ENCODE results near the gene GUCA1A.
"Not testable (repeated sequence)": the region's sequence is repeated elsewhere in the genome, so short reads cannot be mapped to it uniquely, and the experiment has no call there.

Gene GUCA1A

GRCh38 chr6:42162812-42163211 is 10.4 kb upstream of the GUCA1A start:
- Histone ChIP-seq H3K4me1 (ENCODE audit: control insufficient read depth in 1 of 2, insufficient read depth in 2 of 2, low read length in 2 of 2) (peaks cover 0 to 5% of the 10 kb centered on the region in 2 donors), H3K27me3 (ENCODE audit: low read depth, low read length) (no peaks in the 10 kb centered on the region), H3K36me3 (ENCODE audit: control insufficient read depth in 1 of 2, insufficient read depth in 2 of 2, low read length in 2 of 2) (no peaks in the 10 kb centered on the region), H3K9me3 (ENCODE audit: control insufficient read depth in 1 of 2, low read length in 2 of 2) (no peaks in the 10 kb centered on the region), H3K27ac (ENCODE audit: low read length) (no peak overlapping the region), H3K4me3 (ENCODE audit: low read depth in 1 of 2, low read length in 2 of 2) (no peak overlapping the region)

GRCh38 chr6:42163981-42164380 is 9.2 kb upstream of the GUCA1A start:
- Histone ChIP-seq H3K27ac (ENCODE audit: low read length) (no peak overlapping the region), H3K4me1 (ENCODE audit: control insufficient read depth in 1 of 2, insufficient read depth in 2 of 2, low read length in 2 of 2) (no peaks in the 10 kb centered on the region)

GRCh38 chr6:42165016-42165415 is 8.1 kb upstream of the GUCA1A start:
- Histone ChIP-seq H3K4me1 (ENCODE audit: control insufficient read depth in 1 of 2, insufficient read depth in 2 of 2, low read length in 2 of 2) (no peaks in the 10 kb centered on the region), H3K9me3 (ENCODE audit: control insufficient read depth in 1 of 2, low read length in 2 of 2) (no peaks in the 10 kb centered on the region), H3K27ac (ENCODE audit: low read length) (no peak overlapping the region), H3K4me3 (ENCODE audit: low read depth in 1 of 2, low read length in 2 of 2) (no peak overlapping the region), H3K36me3 (ENCODE audit: control insufficient read depth in 1 of 2, insufficient read depth in 2 of 2, low read length in 2 of 2) (no peaks in the 10 kb centered on the region), H3K27me3 (ENCODE audit: low read depth, low read length) (no peaks in the 10 kb centered on the region)

More at GRCh38 chr6:42163981-42164380, 9.2 kb upstream of the GUCA1A start:
- Histone ChIP-seq H3K36me3 (ENCODE audit: control insufficient read depth in 1 of 2, insufficient read depth in 2 of 2, low read length in 2 of 2) (no peaks in the 10 kb centered on the region), H3K4me3 (ENCODE audit: low read depth in 1 of 2, low read length in 2 of 2) (no peak overlapping the region), H3K9me3 (ENCODE audit: control insufficient read depth in 1 of 2, low read length in 2 of 2) (no peaks in the 10 kb centered on the region), H3K27me3 (ENCODE audit: low read depth, low read length) (no peaks in the 10 kb centered on the region)

- Histone ChIP-seq H3K4me1 (ENCODE audit: control insufficient read depth in 1 of 2, insufficient read depth in 2 of 2, low read length in 2 of 2) (no peaks in the 10 kb centered on the region), H3K27ac (ENCODE audit: low read length) (no peak overlapping the region), H3K4me3 (ENCODE audit: low read depth in 1 of 2, low read length in 2 of 2) (no peak overlapping the region), H3K9me3 (ENCODE audit: control insufficient read depth in 1 of 2, low read length in 2 of 2) (no peaks in the 10 kb centered on the region), H3K27me3 (ENCODE audit: low read depth, low read length) (no peaks in the 10 kb centered on the region), H3K36me3 (ENCODE audit: control insufficient read depth in 1 of 2, insufficient read depth in 2 of 2, low read length in 2 of 2) (no peaks in the 10 kb centered on the region)
Measured at GRCh38 chr6:42166444-42167141, 6.6 kb upstream of the GUCA1A start.

- H3K4me3 ChIP-seq (ENCODE audit: low read depth in 1 of 2, low read length in 2 of 2): no peak overlapping the region
- no peaks in the 10 kb centered on the region for H3K4me1 ChIP-seq (ENCODE audit: control insufficient read depth in 1 of 2, insufficient read depth in 2 of 2, low read length in 2 of 2)
- no peaks in the 10 kb centered on the region for H3K36me3 ChIP-seq (ENCODE audit: control insufficient read depth in 1 of 2, insufficient read depth in 2 of 2, low read length in 2 of 2)
- H3K27me3 ChIP-seq (ENCODE audit: low read depth, low read length): no peaks in the 10 kb centered on the region
- H3K27ac ChIP-seq (ENCODE audit: low read length): no peak overlapping the region
- H3K9me3 ChIP-seq (ENCODE audit: control insufficient read depth in 1 of 2, low read length in 2 of 2): no peaks in the 10 kb centered on the region
Measured at GRCh38 chr6:42168650-42169049, 4.5 kb upstream of the GUCA1A start.

GRCh38 chr6:42169780-42170179 is 3.4 kb upstream of the GUCA1A start:
- H3K27ac ChIP-seq (ENCODE audit: low read length); H3K27me3 ChIP-seq (ENCODE audit: low read depth, low read length); H3K4me1 ChIP-seq (ENCODE audit: control insufficient read depth in 1 of 2, insufficient read depth in 2 of 2, low read length in 2 of 2); H3K4me3 ChIP-seq (ENCODE audit: low read depth in 1 of 2, low read length in 2 of 2); H3K36me3 ChIP-seq (ENCODE audit: control insufficient read depth in 1 of 2, insufficient read depth in 2 of 2, low read length in 2 of 2); H3K9me3 ChIP-seq (ENCODE audit: control insufficient read depth in 1 of 2, low read length in 2 of 2): not testable (repeated sequence)

- Histone ChIP-seq H3K4me1 (ENCODE audit: control insufficient read depth in 1 of 2, insufficient read depth in 2 of 2, low read length in 2 of 2) (no peaks in the 10 kb centered on the region), H3K9me3 (ENCODE audit: control insufficient read depth in 1 of 2, low read length in 2 of 2) (no peaks in the 10 kb centered on the region), H3K27ac (ENCODE audit: low read length) (no peak overlapping the region)
Measured at GRCh38 chr6:42171813-42172581, 1.2 kb upstream of the GUCA1A start.

GRCh38 chr6:42175860-42176259 is 2.7 kb downstream of the GUCA1A start:
- Histone ChIP-seq H3K36me3 (ENCODE audit: control insufficient read depth in 1 of 2, insufficient read depth in 2 of 2, low read length in 2 of 2) (no peaks in the 10 kb centered on the region), H3K27me3 (ENCODE audit: low read depth, low read length) (no peaks in the 10 kb centered on the region), H3K4me3 (ENCODE audit: low read depth in 1 of 2, low read length in 2 of 2) (no peak overlapping the region), H3K9me3 (ENCODE audit: control insufficient read depth in 1 of 2, low read length in 2 of 2) (no peaks in the 10 kb centered on the region), H3K27ac (ENCODE audit: low read length) (no peak overlapping the region), H3K4me1 (ENCODE audit: control insufficient read depth in 1 of 2, insufficient read depth in 2 of 2, low read length in 2 of 2) (peaks cover 0 to 6% of the 10 kb centered on the region in 2 donors)

More at GRCh38 chr6:42171813-42172581, 1.2 kb upstream of the GUCA1A start:
- H3K27me3 ChIP-seq (ENCODE audit: low read depth, low read length): no peaks in the 10 kb centered on the region
- no peaks in the 10 kb centered on the region for H3K36me3 ChIP-seq (ENCODE audit: control insufficient read depth in 1 of 2, insufficient read depth in 2 of 2, low read length in 2 of 2)
- no peak overlapping the region for H3K4me3 ChIP-seq (ENCODE audit: low read depth in 1 of 2, low read length in 2 of 2)

- Histone ChIP-seq H3K27me3 (ENCODE audit: low read depth, low read length) (no peaks in the 10 kb centered on the region), H3K4me1 (ENCODE audit: control insufficient read depth in 1 of 2, insufficient read depth in 2 of 2, low read length in 2 of 2) (peaks cover 0 to 6% of the 10 kb centered on the region in 2 donors), H3K4me3 (ENCODE audit: low read depth in 1 of 2, low read length in 2 of 2) (no peak overlapping the region), H3K36me3 (ENCODE audit: control insufficient read depth in 1 of 2, insufficient read depth in 2 of 2, low read length in 2 of 2) (no peaks in the 10 kb centered on the region), H3K27ac (ENCODE audit: low read length) (no peak overlapping the region), H3K9me3 (ENCODE audit: control insufficient read depth in 1 of 2, low read length in 2 of 2) (no peaks in the 10 kb centered on the region)
Measured at GRCh38 chr6:42176981-42177380, 3.8 kb downstream of the GUCA1A start.

GRCh38 chr6:42177514-42178364 is 4.6 kb downstream of the GUCA1A start:
- Histone ChIP-seq H3K27ac (ENCODE audit: low read length) (no peak overlapping the region), H3K4me3 (ENCODE audit: low read depth in 1 of 2, low read length in 2 of 2) (no peak overlapping the region)

GRCh38 chr6:42179261-42179944 is 6.2 kb downstream of the GUCA1A start:
- H3K36me3 ChIP-seq (ENCODE audit: control insufficient read depth in 1 of 2, insufficient read depth in 2 of 2, low read length in 2 of 2): no peaks in the 10 kb centered on the region
- peaks cover 0 to 6% of the 10 kb centered on the region in 2 donors for H3K4me1 ChIP-seq (ENCODE audit: control insufficient read depth in 1 of 2, insufficient read depth in 2 of 2, low read length in 2 of 2)
- no peaks in the 10 kb centered on the region for H3K9me3 ChIP-seq (ENCODE audit: control insufficient read depth in 1 of 2, low read length in 2 of 2)
- H3K27me3 ChIP-seq (ENCODE audit: low read depth, low read length): no peaks in the 10 kb centered on the region
- no peak overlapping the region for H3K27ac ChIP-seq (ENCODE audit: low read length)
- no peak overlapping the region for H3K4me3 ChIP-seq (ENCODE audit: low read depth in 1 of 2, low read length in 2 of 2)

More at GRCh38 chr6:42177514-42178364, 4.6 kb downstream of the GUCA1A start:
- H3K27me3 ChIP-seq (ENCODE audit: low read depth, low read length): no peaks in the 10 kb centered on the region
- H3K4me1 ChIP-seq (ENCODE audit: control insufficient read depth in 1 of 2, insufficient read depth in 2 of 2, low read length in 2 of 2): peaks cover 0 to 6% of the 10 kb centered on the region in 2 donors
- H3K9me3 ChIP-seq (ENCODE audit: control insufficient read depth in 1 of 2, low read length in 2 of 2): no peaks in the 10 kb centered on the region
- no peaks in the 10 kb centered on the region for H3K36me3 ChIP-seq (ENCODE audit: control insufficient read depth in 1 of 2, insufficient read depth in 2 of 2, low read length in 2 of 2)
